ENCODE results near the gene C1GALT1C1. TPM values are rescaled to one million over a fixed set of nuclear protein-coding genes. Genes with fewer than 3 reads are reported as not detected.
"Not testable (repeated sequence)": the region's sequence is repeated elsewhere in the genome, so short reads cannot be mapped to it uniquely, and the experiment has no call there.

Gene C1GALT1C1
- 6.1 TPM for total RNA-seq
- 10 to 100 TPM; 27.9 to 44.2 (median 37.5) TPM for polyA plus RNA-seq

DNA sequence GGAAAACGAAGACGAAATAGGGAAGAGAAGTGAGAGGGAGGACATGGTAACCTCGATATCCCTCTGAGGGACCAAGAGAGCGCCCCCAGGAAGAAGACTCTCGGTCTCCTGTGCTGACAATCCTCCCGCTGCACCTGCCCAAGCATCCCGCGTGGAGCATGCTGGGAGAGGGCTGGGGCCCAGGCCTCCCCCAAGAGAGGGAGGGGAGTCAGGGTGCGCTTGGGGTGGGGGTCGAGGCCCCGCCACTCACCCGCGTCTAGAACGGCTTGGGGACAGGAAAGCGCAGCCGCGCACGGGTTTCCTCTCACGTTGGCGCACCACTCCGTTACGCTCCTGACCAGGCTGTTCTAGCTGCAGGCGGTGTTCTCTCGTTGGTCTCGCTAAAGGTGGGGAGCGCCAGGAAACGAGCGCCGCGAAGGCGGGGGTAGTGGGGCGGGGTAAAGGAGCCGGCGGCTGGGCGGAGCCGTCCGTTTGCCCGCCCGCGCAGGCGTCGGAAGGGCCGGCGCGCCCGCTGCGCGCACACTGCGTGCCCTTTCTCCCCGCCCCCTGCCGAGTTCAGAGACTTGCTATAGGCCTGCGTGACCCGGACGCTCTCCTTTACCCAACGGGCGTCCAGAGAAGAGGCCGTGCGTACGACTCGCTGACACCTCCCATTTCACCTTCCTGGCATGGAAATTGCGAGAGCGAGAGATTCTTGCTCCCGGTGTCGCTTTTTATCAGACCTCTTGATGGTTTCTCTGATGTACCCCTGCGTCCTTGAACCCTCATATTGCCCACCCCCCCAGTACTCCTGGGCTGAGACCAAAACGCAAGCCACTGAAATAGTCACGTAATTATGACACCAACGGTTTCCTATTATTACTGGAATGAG, at the start of gene C1GALT1C1:
C1GALT1C1 (minus strand) TSS at position 388 of the 871 bp plus-strand sequence. CDS start 2,888 bp downstream, outside the sequence.
- peak; percentile 93 to 94 for ATAC-seq (ENCODE audit: low read depth in 2 of 2)
- Histone ChIP-seq H3K4me3 (ENCODE audit: low read depth, low read length) (peak within 1 kb of the TSS; percentile 92), H3K9me3 (ENCODE audit: control insufficient read depth in 2 of 2, low read length in 2 of 2) (no peaks in the 10 kb centered on the region), H3K36me3 (ENCODE audit: control insufficient read depth, insufficient read depth, low read length) (no peaks in the 10 kb centered on the region), H3K4me1 (ENCODE audit: control insufficient read depth, insufficient read depth, low read length, poor library complexity, severe bottlenecking) (peaks cover 13% of the 10 kb centered on the region), H3K27me3 (ENCODE audit: control insufficient read depth, insufficient read depth, low read length) (no peaks in the 10 kb centered on the region), H3K27ac (ENCODE audit: insufficient read depth, low read length, poor library complexity, severe bottlenecking) (peak within 1 kb of the TSS; percentile 92)
- Mint-ChIP-seq H3K27ac (peak within 1 kb of the TSS; percentile 97 to 100 (median 99)), H3K27me3 (no peaks in the 10 kb centered on the region), H3K4me1 (peaks cover 0 to 27% (median 9%) of the 10 kb centered on the region in 4 donors), H3K9me3 (no peaks in the 10 kb centered on the region), H3K36me3 (no peaks in the 10 kb centered on the region), H3K4me3 (peak within 1 kb of the TSS; percentile 87 to 99 (median 94))
- peak; percentile 86 to 95 (median 93) for DNase-seq

DNA sequence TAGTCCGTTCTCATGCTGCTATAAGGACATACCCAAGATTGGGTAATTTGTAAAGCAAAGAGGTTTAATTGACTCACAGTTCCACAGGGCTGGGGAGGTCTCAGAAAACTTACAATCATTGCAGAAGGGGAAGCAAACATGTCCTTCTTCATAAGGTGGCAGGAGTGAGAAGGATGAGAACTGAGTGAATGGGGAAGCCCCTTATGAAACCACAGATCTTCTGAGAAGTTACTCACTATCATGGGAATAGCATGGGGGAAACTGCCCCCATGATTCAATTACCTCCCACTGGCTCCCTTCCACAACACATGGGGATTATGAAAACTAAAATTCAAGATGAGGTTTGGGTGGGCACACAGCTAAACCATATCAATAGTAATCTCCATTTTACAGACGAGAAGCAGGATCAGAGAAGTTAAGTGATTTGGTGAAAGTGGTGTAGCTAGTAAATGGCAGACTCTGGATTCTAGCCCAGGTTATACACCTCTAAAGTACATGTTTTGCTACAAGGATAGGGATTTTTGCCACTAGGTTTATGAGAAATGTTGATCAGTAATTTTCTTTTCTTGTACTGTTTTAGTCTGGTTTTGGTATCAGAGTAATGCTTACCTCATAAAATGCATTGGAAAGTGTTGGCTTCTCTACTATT, 47.3 kb upstream of the C1GALT1C1 start:
- H3K4me1 ChIP-seq (ENCODE audit: control insufficient read depth, insufficient read depth, low read length, poor library complexity, severe bottlenecking), result no peaks in the 10 kb centered on the region
- no peaks in the 10 kb centered on the region for H3K9me3 ChIP-seq (ENCODE audit: control insufficient read depth in 2 of 2, low read length in 2 of 2)
- H3K4me3 ChIP-seq (ENCODE audit: low read depth, low read length), result no peak overlapping the region
- Mint-ChIP-seq H3K27ac (no peak overlapping the region), H3K36me3 (no peaks in the 10 kb centered on the region), H3K9me3 (no peaks in the 10 kb centered on the region), H3K4me3 (no peak overlapping the region), H3K27me3 (no peaks in the 10 kb centered on the region), H3K4me1 (peaks cover 0 to 7% (median 2%) of the 10 kb centered on the region in 4 donors)
- no peaks in the 10 kb centered on the region for H3K27me3 ChIP-seq (ENCODE audit: control insufficient read depth, insufficient read depth, low read length)
- no peak overlapping the region for H3K27ac ChIP-seq (ENCODE audit: insufficient read depth, low read length, poor library complexity, severe bottlenecking)
- DNase-seq (no peak), ATAC-seq (ENCODE audit: low read depth in 2 of 2) (no peak)
- no peaks in the 10 kb centered on the region for H3K36me3 ChIP-seq (ENCODE audit: control insufficient read depth, insufficient read depth, low read length)

DNA sequence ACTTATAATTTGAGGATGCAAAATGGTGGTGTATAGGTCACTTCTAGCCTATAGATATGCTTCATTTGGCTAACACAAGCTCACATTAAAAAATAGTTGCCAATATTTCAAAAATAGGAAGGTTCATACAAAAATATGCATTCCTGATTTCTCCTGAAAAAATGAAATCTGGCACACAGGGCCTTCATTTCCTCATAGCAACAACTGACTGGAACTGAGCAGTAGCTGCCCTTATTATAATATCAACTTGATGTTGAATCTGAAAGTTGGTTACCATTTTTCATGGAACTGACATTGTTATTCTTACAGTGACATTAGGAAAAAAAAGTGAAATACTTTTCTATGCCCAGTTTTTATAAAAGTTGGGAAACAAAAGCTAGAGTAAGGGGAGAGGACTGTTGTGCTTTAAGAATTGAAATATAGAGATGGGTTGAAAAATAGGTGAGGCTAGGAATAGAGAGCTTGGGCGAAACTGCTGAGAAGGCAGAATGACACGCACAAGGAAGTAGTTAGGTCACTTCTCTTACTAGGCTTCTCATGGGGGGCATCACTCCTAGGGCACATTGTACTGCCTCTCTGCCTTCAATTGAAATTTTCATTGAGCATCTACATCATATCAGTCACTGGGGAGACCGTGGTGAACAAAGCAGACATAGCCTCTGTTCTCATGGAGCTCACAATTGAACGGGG, 43.1 kb upstream of the C1GALT1C1 start:
- no peaks in the 10 kb centered on the region for H3K9me3 Mint-ChIP-seq
- no peaks in the 10 kb centered on the region for H3K27me3 Mint-ChIP-seq
- no peak for ATAC-seq (ENCODE audit: low read depth in 2 of 2)
- H3K4me3 Mint-ChIP-seq, result no peak overlapping the region
- Histone ChIP-seq H3K9me3 (ENCODE audit: control insufficient read depth in 2 of 2, low read length in 2 of 2) (no peaks in the 10 kb centered on the region), H3K4me3 (ENCODE audit: low read depth, low read length) (no peak overlapping the region), H3K36me3 (ENCODE audit: control insufficient read depth, insufficient read depth, low read length) (no peaks in the 10 kb centered on the region), H3K27me3 (ENCODE audit: control insufficient read depth, insufficient read depth, low read length) (no peaks in the 10 kb centered on the region), H3K27ac (ENCODE audit: insufficient read depth, low read length, poor library complexity, severe bottlenecking) (no peak overlapping the region), H3K4me1 (ENCODE audit: control insufficient read depth, insufficient read depth, low read length, poor library complexity, severe bottlenecking) (no peaks in the 10 kb centered on the region)
- H3K4me1 Mint-ChIP-seq, result no peaks in the 10 kb centered on the region
- no peaks in the 10 kb centered on the region for H3K36me3 Mint-ChIP-seq
- H3K27ac Mint-ChIP-seq, result no peak overlapping the region
- DNase-seq, result no peak

DNA sequence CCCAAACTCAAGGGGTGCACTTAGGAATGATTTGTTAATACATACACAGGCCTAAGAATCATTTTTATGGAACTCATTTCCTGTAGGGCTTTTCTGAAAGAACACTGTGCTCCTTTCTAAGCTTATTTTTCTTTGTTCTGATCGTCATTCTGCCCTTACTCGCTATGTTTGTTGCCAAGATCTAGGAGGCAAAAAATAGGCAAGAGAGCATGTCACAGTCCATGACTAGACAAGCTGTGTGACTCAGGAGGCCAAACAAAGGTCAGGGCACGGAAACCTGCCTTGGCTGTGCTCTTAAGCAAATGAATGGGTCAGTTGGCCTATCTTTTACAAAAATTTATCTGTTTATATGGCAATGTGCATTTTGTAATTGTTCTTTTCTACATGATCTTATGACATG, 42.5 kb upstream of the C1GALT1C1 start:
- Histone ChIP-seq H3K4me1 (ENCODE audit: control insufficient read depth, insufficient read depth, low read length, poor library complexity, severe bottlenecking) (no peaks in the 10 kb centered on the region), H3K4me3 (ENCODE audit: low read depth, low read length) (no peak overlapping the region), H3K9me3 (ENCODE audit: control insufficient read depth in 2 of 2, low read length in 2 of 2) (no peaks in the 10 kb centered on the region), H3K27ac (ENCODE audit: insufficient read depth, low read length, poor library complexity, severe bottlenecking) (no peak overlapping the region), H3K27me3 (ENCODE audit: control insufficient read depth, insufficient read depth, low read length) (no peaks in the 10 kb centered on the region), H3K36me3 (ENCODE audit: control insufficient read depth, insufficient read depth, low read length) (no peaks in the 10 kb centered on the region)
- ATAC-seq (ENCODE audit: low read depth in 2 of 2) (no peak), DNase-seq (no peak)
- H3K4me1 Mint-ChIP-seq, result no peaks in the 10 kb centered on the region
- no peaks in the 10 kb centered on the region for H3K27me3 Mint-ChIP-seq
- no peak overlapping the region for H3K4me3 Mint-ChIP-seq
- H3K9me3 Mint-ChIP-seq, result no peaks in the 10 kb centered on the region
- H3K27ac Mint-ChIP-seq, result no peak overlapping the region
- H3K36me3 Mint-ChIP-seq, result no peaks in the 10 kb centered on the region

DNA sequence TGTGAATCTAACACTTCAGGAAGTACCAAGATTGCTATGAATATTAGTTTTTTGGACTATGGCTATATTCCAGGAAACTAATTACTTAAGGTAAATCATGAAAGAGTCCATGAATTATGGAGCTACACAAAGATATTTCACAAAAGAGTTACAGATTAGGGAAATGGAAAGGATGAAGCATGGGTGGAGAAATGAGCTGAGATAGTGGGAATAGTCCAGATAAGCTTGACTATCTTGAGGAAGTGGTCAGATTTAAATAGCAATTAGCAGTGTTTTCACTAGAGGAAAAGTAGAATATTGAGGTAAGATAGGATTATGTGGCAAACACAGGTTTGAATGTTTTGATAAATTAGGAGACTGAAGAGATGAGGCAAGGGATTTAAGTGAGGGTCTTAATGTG, 42.1 kb upstream of the C1GALT1C1 start:
- H3K4me3 Mint-ChIP-seq, result no peak overlapping the region
- H3K4me1 Mint-ChIP-seq, result no peaks in the 10 kb centered on the region
- H3K27ac ChIP-seq (ENCODE audit: insufficient read depth, low read length, poor library complexity, severe bottlenecking), result no peak overlapping the region
- H3K9me3 Mint-ChIP-seq, result no peaks in the 10 kb centered on the region
- ATAC-seq (ENCODE audit: low read depth in 2 of 2), result no peak
- no peaks in the 10 kb centered on the region for H3K4me1 ChIP-seq (ENCODE audit: control insufficient read depth, insufficient read depth, low read length, poor library complexity, severe bottlenecking)
- H3K9me3 ChIP-seq (ENCODE audit: control insufficient read depth in 2 of 2, low read length in 2 of 2), result no peaks in the 10 kb centered on the region
- H3K27ac Mint-ChIP-seq, result no peak overlapping the region
- no peaks in the 10 kb centered on the region for H3K27me3 ChIP-seq (ENCODE audit: control insufficient read depth, insufficient read depth, low read length)
- no peak for DNase-seq
- H3K27me3 Mint-ChIP-seq, result no peaks in the 10 kb centered on the region
- H3K36me3 Mint-ChIP-seq, result no peaks in the 10 kb centered on the region
- no peak overlapping the region for H3K4me3 ChIP-seq (ENCODE audit: low read depth, low read length)
- H3K36me3 ChIP-seq (ENCODE audit: control insufficient read depth, insufficient read depth, low read length), result no peaks in the 10 kb centered on the region

DNA sequence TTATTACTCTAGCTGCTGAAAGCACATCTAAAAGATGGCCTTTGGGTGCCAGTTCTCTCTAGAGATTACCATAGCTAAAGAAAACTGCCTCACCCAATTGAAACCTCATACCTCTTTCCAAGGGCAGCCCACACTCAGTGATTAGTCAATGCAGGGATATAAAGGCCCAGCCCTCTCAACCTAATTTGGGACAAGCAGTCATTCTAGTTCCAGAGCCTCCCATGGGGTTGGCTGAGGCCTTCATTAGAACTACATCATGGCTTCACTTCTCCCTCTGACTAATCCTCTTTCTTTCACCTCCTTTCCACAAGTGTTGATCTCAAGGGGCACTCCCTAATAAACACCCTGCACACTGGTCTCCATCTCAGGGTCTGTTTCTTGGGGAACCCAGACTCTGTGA, 38.5 kb upstream of the C1GALT1C1 start:
- Histone ChIP-seq H3K9me3 (ENCODE audit: control insufficient read depth in 2 of 2, low read length in 2 of 2) (no peaks in the 10 kb centered on the region), H3K27me3 (ENCODE audit: control insufficient read depth, insufficient read depth, low read length) (no peaks in the 10 kb centered on the region), H3K4me1 (ENCODE audit: control insufficient read depth, insufficient read depth, low read length, poor library complexity, severe bottlenecking) (no peaks in the 10 kb centered on the region), H3K36me3 (ENCODE audit: control insufficient read depth, insufficient read depth, low read length) (no peaks in the 10 kb centered on the region), H3K27ac (ENCODE audit: insufficient read depth, low read length, poor library complexity, severe bottlenecking) (no peak overlapping the region), H3K4me3 (ENCODE audit: low read depth, low read length) (no peak overlapping the region)
- Mint-ChIP-seq H3K36me3 (no peaks in the 10 kb centered on the region), H3K27me3 (no peaks in the 10 kb centered on the region), H3K9me3 (no peaks in the 10 kb centered on the region), H3K4me3 (no peak overlapping the region), H3K27ac (no peak overlapping the region), H3K4me1 (peaks cover 0 to 2% (median 0%) of the 10 kb centered on the region in 4 donors)
- ATAC-seq (ENCODE audit: low read depth in 2 of 2), result no peak
- DNase-seq, result no peak

DNA sequence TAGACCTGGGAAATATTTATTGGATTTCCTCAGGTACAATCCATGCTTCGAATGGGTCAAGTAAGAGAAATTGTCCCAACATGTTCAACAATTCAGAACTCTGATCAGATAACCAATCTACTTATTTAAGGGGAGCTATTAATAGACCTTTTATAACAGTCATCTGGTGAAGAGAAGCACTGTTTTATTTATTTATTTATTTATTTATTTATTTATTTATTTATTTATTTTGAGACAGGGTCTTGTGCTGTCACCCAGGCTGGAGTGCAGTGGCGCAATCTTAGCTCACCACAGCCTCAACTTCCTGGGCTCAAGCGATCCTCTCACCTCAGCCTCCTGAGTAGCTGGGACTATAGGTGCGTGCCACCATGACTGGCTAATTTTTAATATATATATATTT, 34.7 kb upstream of the C1GALT1C1 start:
- not testable (repeated sequence) for H3K9me3 Mint-ChIP-seq; H3K36me3 Mint-ChIP-seq; DNase-seq; H3K4me3 ChIP-seq (ENCODE audit: low read depth, low read length); H3K27me3 ChIP-seq (ENCODE audit: control insufficient read depth, insufficient read depth, low read length); H3K4me1 Mint-ChIP-seq; ATAC-seq (ENCODE audit: low read depth in 2 of 2); H3K4me1 ChIP-seq (ENCODE audit: control insufficient read depth, insufficient read depth, low read length, poor library complexity, severe bottlenecking); H3K27me3 Mint-ChIP-seq; H3K27ac Mint-ChIP-seq; H3K9me3 ChIP-seq (ENCODE audit: control insufficient read depth in 2 of 2, low read length in 2 of 2); H3K36me3 ChIP-seq (ENCODE audit: control insufficient read depth, insufficient read depth, low read length); H3K4me3 Mint-ChIP-seq; H3K27ac ChIP-seq (ENCODE audit: insufficient read depth, low read length, poor library complexity, severe bottlenecking)

Data from CD4-positive, CD25-positive, alpha-beta regulatory T cell (primary cell).